ENCODE data around the gene FN3K. TPM values are rescaled to one million over a fixed set of nuclear protein-coding genes. Genes with fewer than 3 reads are reported as not detected.

FN3K gene
- total and polyA plus RNA-seq, 2 of the 13 experiments (the other 11 are each of a cell fraction or from before 2014, with no cell fraction given): 3.5 to 12.2 TPM

DNA sequence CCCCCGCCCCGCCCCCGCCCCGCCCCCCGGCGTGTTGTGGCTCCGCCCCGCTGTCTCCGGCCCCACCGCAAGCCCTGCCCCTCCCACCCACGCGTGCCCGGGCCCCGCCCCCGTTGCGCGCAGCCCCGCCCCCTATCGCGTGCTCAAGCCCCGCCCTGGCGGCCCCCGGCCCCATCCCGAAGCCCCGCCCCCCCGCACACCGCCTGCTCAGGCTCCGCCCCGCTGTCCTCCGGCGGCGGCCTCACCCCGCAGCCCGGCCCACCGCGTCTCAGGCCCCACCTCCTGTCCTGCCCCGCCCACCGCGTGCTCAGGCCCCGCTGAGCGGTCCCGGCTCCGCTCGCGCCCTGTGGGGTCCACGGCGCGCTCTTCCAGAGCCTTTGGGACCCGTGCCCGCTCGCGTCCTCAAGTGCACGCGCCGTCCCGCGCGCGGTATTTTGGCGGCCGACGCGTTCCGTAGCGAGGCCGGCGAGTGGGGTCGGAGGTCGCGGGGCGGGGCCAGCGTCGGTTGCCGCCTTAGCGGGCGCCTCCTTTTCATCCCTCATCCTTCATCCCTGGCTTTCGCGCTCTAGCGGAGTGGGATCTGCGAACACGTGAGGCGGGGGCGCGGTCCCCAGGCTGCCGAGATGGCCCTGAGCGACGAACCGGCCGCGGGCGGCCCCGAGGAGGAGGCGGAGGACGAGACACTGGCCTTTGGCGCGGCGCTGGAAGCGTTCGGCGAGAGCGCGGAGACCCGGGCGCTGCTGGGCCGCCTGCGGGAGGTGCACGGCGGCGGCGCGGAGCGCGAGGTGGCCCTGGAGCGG is 16.4 kb downstream of the FN3K start, which contains the start of gene TBCD (continued):
- TF ChIP-seq, protein P1, sequence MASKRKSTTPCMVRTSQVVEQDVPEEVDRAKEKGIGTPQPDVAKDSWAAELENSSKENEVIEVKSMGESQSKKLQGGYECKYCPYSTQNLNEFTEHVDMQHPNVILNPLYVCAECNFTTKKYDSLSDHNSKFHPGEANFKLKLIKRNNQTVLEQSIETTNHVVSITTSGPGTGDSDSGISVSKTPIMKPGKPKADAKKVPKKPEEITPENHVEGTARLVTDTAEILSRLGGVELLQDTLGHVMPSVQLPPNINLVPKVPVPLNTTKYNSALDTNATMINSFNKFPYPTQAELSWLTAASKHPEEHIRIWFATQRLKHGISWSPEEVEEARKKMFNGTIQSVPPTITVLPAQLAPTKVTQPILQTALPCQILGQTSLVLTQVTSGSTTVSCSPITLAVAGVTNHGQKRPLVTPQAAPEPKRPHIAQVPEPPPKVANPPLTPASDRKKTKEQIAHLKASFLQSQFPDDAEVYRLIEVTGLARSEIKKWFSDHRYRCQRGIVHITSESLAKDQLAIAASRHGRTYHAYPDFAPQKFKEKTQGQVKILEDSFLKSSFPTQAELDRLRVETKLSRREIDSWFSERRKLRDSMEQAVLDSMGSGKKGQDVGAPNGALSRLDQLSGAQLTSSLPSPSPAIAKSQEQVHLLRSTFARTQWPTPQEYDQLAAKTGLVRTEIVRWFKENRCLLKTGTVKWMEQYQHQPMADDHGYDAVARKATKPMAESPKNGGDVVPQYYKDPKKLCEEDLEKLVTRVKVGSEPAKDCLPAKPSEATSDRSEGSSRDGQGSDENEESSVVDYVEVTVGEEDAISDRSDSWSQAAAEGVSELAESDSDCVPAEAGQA (IDR thresholded peaks at IDR 0.05; ENCODE audit: low read depth): peak; percentile 53; the same call in 1 of the 2 replicates
- TF ChIP-seq, protein P1 (CRISPR knock-in tag; IDR thresholded peaks at IDR 0.05; ENCODE audit: borderline replicate concordance): 0 out of 2 replicates have a peak, but pooled peaks have one; percentile 10
- TF ChIP-seq ZNF781 (CRISPR knock-in tag; IDR thresholded peaks at IDR 0.05; ENCODE audit: borderline replicate concordance, not compliant biosample characterization) (no peak), CENPX (CRISPR knock-in tag; IDR thresholded peaks at IDR 0.05) (no peak), ZNF672 (CRISPR knock-in tag; IDR thresholded peaks at IDR 0.05) (0 out of 2 replicates have a peak, but pooled peaks have one; percentile 91), HDAC6 (IDR thresholded peaks at IDR 0.05; ENCODE audit: low read depth, low read length) (no peak), SMYD3 (CRISPR knock-in tag; IDR thresholded peaks at IDR 0.05) (no peak), ZNF292 (CRISPR knock-in tag; IDR thresholded peaks at IDR 0.05; ENCODE audit: borderline replicate concordance, low read depth) (no peak), ZSCAN9 (CRISPR knock-in tag; IDR thresholded peaks at IDR 0.05; ENCODE audit: borderline replicate concordance) (peak; percentile 89; the same call in 1 of the 2 replicates)
- TF ChIP-seq, protein P2, sequence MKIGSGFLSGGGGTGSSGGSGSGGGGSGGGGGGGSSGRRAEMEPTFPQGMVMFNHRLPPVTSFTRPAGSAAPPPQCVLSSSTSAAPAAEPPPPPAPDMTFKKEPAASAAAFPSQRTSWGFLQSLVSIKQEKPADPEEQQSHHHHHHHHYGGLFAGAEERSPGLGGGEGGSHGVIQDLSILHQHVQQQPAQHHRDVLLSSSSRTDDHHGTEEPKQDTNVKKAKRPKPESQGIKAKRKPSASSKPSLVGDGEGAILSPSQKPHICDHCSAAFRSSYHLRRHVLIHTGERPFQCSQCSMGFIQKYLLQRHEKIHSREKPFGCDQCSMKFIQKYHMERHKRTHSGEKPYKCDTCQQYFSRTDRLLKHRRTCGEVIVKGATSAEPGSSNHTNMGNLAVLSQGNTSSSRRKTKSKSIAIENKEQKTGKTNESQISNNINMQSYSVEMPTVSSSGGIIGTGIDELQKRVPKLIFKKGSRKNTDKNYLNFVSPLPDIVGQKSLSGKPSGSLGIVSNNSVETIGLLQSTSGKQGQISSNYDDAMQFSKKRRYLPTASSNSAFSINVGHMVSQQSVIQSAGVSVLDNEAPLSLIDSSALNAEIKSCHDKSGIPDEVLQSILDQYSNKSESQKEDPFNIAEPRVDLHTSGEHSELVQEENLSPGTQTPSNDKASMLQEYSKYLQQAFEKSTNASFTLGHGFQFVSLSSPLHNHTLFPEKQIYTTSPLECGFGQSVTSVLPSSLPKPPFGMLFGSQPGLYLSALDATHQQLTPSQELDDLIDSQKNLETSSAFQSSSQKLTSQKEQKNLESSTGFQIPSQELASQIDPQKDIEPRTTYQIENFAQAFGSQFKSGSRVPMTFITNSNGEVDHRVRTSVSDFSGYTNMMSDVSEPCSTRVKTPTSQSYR (CRISPR knock-in tag; IDR thresholded peaks at IDR 0.05; ENCODE audit: borderline replicate concordance): peak; percentile 55; the same call in 1 of the 2 replicates
- TF ChIP-seq, protein P3, sequence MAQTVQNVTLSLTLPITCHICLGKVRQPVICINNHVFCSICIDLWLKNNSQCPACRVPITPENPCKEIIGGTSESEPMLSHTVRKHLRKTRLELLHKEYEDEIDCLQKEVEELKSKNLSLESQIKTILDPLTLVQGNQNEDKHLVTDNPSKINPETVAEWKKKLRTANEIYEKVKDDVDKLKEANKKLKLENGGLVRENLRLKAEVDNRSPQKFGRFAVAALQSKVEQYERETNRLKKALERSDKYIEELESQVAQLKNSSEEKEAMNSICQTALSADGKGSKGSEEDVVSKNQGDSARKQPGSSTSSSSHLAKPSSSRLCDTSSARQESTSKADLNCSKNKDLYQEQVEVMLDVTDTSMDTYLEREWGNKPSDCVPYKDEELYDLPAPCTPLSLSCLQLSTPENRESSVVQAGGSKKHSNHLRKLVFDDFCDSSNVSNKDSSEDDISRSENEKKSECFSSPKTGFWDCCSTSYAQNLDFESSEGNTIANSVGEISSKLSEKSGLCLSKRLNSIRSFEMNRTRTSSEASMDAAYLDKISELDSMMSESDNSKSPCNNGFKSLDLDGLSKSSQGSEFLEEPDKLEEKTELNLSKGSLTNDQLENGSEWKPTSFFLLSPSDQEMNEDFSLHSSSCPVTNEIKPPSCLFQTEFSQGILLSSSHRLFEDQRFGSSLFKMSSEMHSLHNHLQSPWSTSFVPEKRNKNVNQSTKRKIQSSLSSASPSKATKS (CRISPR knock-in tag; IDR thresholded peaks at IDR 0.05): no peak
- TF ChIP-seq, protein P4, sequence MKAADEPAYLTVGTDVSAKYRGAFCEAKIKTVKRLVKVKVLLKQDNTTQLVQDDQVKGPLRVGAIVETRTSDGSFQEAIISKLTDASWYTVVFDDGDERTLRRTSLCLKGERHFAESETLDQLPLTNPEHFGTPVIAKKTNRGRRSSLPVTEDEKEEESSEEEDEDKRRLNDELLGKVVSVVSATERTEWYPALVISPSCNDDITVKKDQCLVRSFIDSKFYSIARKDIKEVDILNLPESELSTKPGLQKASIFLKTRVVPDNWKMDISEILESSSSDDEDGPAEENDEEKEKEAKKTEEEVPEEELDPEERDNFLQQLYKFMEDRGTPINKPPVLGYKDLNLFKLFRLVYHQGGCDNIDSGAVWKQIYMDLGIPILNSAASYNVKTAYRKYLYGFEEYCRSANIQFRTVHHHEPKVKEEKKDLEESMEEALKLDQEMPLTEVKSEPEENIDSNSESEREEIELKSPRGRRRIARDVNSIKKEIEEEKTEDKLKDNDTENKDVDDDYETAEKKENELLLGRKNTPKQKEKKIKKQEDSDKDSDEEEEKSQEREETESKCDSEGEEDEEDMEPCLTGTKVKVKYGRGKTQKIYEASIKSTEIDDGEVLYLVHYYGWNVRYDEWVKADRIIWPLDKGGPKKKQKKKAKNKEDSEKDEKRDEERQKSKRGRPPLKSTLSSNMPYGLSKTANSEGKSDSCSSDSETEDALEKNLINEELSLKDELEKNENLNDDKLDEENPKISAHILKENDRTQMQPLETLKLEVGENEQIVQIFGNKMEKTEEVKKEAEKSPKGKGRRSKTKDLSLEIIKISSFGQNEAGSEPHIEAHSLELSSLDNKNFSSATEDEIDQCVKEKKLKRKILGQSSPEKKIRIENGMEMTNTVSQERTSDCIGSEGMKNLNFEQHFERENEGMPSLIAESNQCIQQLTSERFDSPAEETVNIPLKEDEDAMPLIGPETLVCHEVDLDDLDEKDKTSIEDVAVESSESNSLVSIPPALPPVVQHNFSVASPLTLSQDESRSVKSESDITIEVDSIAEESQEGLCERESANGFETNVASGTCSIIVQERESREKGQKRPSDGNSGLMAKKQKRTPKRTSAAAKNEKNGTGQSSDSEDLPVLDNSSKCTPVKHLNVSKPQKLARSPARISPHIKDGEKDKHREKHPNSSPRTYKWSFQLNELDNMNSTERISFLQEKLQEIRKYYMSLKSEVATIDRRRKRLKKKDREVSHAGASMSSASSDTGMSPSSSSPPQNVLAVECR (CRISPR knock-in tag; IDR thresholded peaks at IDR 0.05; ENCODE audit: borderline replicate concordance): peak; percentile 95
